ENCODE results near the gene LPCAT4.

DNA sequence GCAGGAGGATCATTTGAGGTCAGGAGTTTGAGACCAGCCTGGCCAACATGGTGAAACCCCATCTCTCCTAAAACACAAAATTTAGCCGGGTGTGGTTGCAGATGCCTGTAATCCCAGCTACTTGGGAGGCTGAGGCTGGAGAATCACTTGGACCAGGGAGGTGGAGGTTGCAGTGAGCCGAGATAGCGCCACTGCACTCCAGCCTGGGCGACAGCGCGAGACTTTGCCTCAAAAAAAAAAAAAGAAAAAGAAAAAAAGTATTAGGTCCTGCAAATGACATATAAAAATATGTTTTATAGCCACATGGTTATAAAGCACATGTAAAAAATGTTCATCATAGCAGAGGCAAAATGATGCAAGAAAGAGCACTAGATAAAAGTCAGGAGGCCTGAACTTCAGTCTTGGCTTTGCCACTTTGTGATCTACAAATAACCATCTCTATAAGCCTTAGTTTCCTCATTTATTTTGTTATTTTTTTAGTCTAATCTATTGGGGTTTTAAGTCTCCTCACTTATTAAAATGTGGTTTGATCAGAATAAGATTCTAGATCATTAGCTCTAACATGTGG is 34.4 kb downstream of the LPCAT4 start:
- TF ChIP-seq, protein P1, sequence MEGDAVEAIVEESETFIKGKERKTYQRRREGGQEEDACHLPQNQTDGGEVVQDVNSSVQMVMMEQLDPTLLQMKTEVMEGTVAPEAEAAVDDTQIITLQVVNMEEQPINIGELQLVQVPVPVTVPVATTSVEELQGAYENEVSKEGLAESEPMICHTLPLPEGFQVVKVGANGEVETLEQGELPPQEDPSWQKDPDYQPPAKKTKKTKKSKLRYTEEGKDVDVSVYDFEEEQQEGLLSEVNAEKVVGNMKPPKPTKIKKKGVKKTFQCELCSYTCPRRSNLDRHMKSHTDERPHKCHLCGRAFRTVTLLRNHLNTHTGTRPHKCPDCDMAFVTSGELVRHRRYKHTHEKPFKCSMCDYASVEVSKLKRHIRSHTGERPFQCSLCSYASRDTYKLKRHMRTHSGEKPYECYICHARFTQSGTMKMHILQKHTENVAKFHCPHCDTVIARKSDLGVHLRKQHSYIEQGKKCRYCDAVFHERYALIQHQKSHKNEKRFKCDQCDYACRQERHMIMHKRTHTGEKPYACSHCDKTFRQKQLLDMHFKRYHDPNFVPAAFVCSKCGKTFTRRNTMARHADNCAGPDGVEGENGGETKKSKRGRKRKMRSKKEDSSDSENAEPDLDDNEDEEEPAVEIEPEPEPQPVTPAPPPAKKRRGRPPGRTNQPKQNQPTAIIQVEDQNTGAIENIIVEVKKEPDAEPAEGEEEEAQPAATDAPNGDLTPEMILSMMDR (IDR thresholded peaks at IDR 0.05 in 8 of 11, conservative IDR thresholded peaks at IDR 0.05 in 3 of 11): no peak
- TF ChIP-seq POLR2AphosphoS5 (IDR thresholded peaks at IDR 0.05) (no peak), POLR2A (IDR thresholded peaks at IDR 0.05) (no peak)
